ENCODE data around the gene NSL1. TPM values are rescaled to one million over a fixed set of nuclear protein-coding genes. Genes with fewer than 3 reads are reported as not detected.
"Not testable (repeated sequence)": the region's sequence is repeated elsewhere in the genome, so short reads cannot be mapped to it uniquely, and the experiment has no call there.

Gene NSL1
- total RNA-seq, 1 donor from 2014 or later, result 77.6 TPM

- Mint-ChIP-seq H3K9me3 (peaks cover 48% of the 10 kb centered on the region), H3K4me1 (no peaks in the 10 kb centered on the region), H3K4me3 (no peak overlapping the region), H3K36me3 (peaks cover 67% of the 10 kb centered on the region), H3K27ac (no peak overlapping the region), H3K27me3 (ENCODE audit: insufficient read depth, low read depth) (no peaks in the 10 kb centered on the region)
- Histone ChIP-seq H4K20me1 (ENCODE audit: low read depth) (peaks cover 4% of the 10 kb centered on the region), H3K4me2 (no peak overlapping the region), H3K79me2 (ENCODE audit: low read depth) (peaks cover 84% of the 10 kb centered on the region), H3K9ac (no peak overlapping the region), H2AFZ (replicated peaks) (no peak overlapping the region), H3F3A (ENCODE audit: low read depth) (no peaks in the 10 kb centered on the region), H3K27ac (no peak overlapping the region), H3K4me3 (no peak overlapping the region), H3K9me3 (ENCODE audit: low read depth) (peaks cover 12% of the 10 kb centered on the region), H3K4me1 (no peaks in the 10 kb centered on the region), H3K36me3 (peaks cover 23% of the 10 kb centered on the region), H3K27me3 (no peaks in the 10 kb centered on the region)
- no peak for TF ChIP-seq EZH2 (IDR thresholded peaks at IDR 0.05)
- TF ChIP-seq CTCF (IDR thresholded peaks at IDR 0.05), result no peak
- no peak for TF ChIP-seq EZH2phosphoT487 (IDR thresholded peaks at IDR 0.05)
- no peak for DNase-seq (ENCODE audit: low spot score)
Measured at GRCh38 chr1:212771341-212771740, 20.2 kb downstream of the NSL1 start.

- Mint-ChIP-seq H3K27ac (no peak overlapping the region), H3K36me3 (peaks cover 72% of the 10 kb centered on the region), H3K4me3 (no peak overlapping the region), H3K4me1 (no peaks in the 10 kb centered on the region), H3K27me3 (ENCODE audit: insufficient read depth, low read depth) (no peaks in the 10 kb centered on the region), H3K9me3 (peaks cover 56% of the 10 kb centered on the region)
- Histone ChIP-seq H3K27me3 (no peaks in the 10 kb centered on the region), H3K4me2 (no peak overlapping the region), H3K4me3 (no peak overlapping the region), H3K9me3 (ENCODE audit: low read depth) (peaks cover 12% of the 10 kb centered on the region), H3K27ac (no peak overlapping the region), H3K9ac (no peak overlapping the region), H3K36me3 (peaks cover 23% of the 10 kb centered on the region), H4K20me1 (ENCODE audit: low read depth) (peaks cover 4% of the 10 kb centered on the region), H2AFZ (replicated peaks) (no peak overlapping the region), H3F3A (ENCODE audit: low read depth) (no peaks in the 10 kb centered on the region), H3K79me2 (ENCODE audit: low read depth) (peaks cover 97% of the 10 kb centered on the region), H3K4me1 (no peaks in the 10 kb centered on the region)
- no peak for DNase-seq (ENCODE audit: low spot score)
- TF ChIP-seq EZH2 (IDR thresholded peaks at IDR 0.05), result no peak
- TF ChIP-seq EZH2phosphoT487 (IDR thresholded peaks at IDR 0.05), result no peak
- TF ChIP-seq CTCF (IDR thresholded peaks at IDR 0.05), result no peak
Measured at GRCh38 chr1:212769459-212770167, 22.0 kb downstream of the NSL1 start.

GRCh38 chr1:212766825-212767224 is 24.8 kb downstream of the NSL1 start:
- H3K4me2 ChIP-seq; H3K27me3 Mint-ChIP-seq (ENCODE audit: insufficient read depth, low read depth); H3K4me1 ChIP-seq; H3K27ac ChIP-seq; H3K4me1 Mint-ChIP-seq; H4K20me1 ChIP-seq (ENCODE audit: low read depth); H2AFZ ChIP-seq (replicated peaks); H3K27me3 ChIP-seq; H3K4me3 Mint-ChIP-seq; H3F3A ChIP-seq (ENCODE audit: low read depth); H3K9ac ChIP-seq; H3K27ac Mint-ChIP-seq; H3K4me3 ChIP-seq; DNase-seq (ENCODE audit: low spot score): not testable (repeated sequence)
- H3K9me3 ChIP-seq (ENCODE audit: low read depth), result peaks cover 12% of the 10 kb centered on the region
- Mint-ChIP-seq H3K9me3 (peaks cover 48% of the 10 kb centered on the region), H3K36me3 (peaks cover 71% of the 10 kb centered on the region)
- peaks cover 97% of the 10 kb centered on the region for H3K79me2 ChIP-seq (ENCODE audit: low read depth)
- H3K36me3 ChIP-seq, result peaks cover 20% of the 10 kb centered on the region

GRCh38 chr1:212764718-212765281 is 26.8 kb downstream of the NSL1 start:
- H3K4me1 ChIP-seq; H3K4me1 Mint-ChIP-seq; H3K9ac ChIP-seq; H3K27ac ChIP-seq; H3K4me2 ChIP-seq; DNase-seq (ENCODE audit: low spot score); H3F3A ChIP-seq (ENCODE audit: low read depth); H3K27ac Mint-ChIP-seq; H3K4me3 ChIP-seq; H3K4me3 Mint-ChIP-seq; H3K27me3 Mint-ChIP-seq (ENCODE audit: insufficient read depth, low read depth); H2AFZ ChIP-seq (replicated peaks); H3K27me3 ChIP-seq: not testable (repeated sequence)
- Mint-ChIP-seq H3K9me3 (peaks cover 43% of the 10 kb centered on the region), H3K36me3 (peaks cover 66% of the 10 kb centered on the region)
- Histone ChIP-seq H3K79me2 (ENCODE audit: low read depth) (peaks cover 98% of the 10 kb centered on the region), H4K20me1 (ENCODE audit: low read depth) (peaks cover 19% of the 10 kb centered on the region), H3K9me3 (ENCODE audit: low read depth) (peaks cover 10% of the 10 kb centered on the region), H3K36me3 (peaks cover 10% of the 10 kb centered on the region)
